HFFc6 (cell line): ENCODE results near the gene MARVELD3. TPM values are rescaled to one million over a fixed set of nuclear protein-coding genes. Genes with fewer than 3 reads are reported as not detected.
"Not testable (repeated sequence)": the region's sequence is repeated elsewhere in the genome, so short reads cannot be mapped to it uniquely, and the experiment has no call there.

Experiments used
- DNase-seq: peaks from one replicate; pipeline ENCODE4 v3.0.0-alpha.2; 2018
- H3K27ac Mint-ChIP-seq: 2 replicates; pipeline ENCODE4 v1.8.0; 2020; ENCODE audit warnings: mild to moderate bottlenecking, mixed read lengths
- H3K27me3 Mint-ChIP-seq: 2 replicates; pipeline ENCODE4 v1.8.0; 2021; ENCODE audit warnings: mild to moderate bottlenecking, moderate library complexity, mixed read lengths; ENCODE audit not compliant: insufficient read depth
- H3K36me3 Mint-ChIP-seq: 2 replicates; pipeline ENCODE4 v1.8.0; 2021; ENCODE audit warnings: low read depth, mixed read lengths
- H3K4me1 Mint-ChIP-seq: 2 replicates; pipeline ENCODE4 v1.8.0; 2020; ENCODE audit warnings: low read depth, mixed read lengths
- H3K4me3 Mint-ChIP-seq: 2 replicates; pipeline ENCODE4 v1.8.0; 2020; ENCODE audit warnings: mild to moderate bottlenecking, moderate library complexity, mixed read lengths
- H3K9me3 Mint-ChIP-seq: 2 replicates; pipeline ENCODE4 v1.8.0; 2020; ENCODE audit warnings: mild to moderate bottlenecking, mixed read lengths
- CTCF ChIP-seq: fragments of 200-600 bp; sonication (generic); IDR thresholded peaks from 2 replicates; pipeline ENCODE4 v1.5.0; 2021; ENCODE audit warnings: antibody characterized with exemption, mild to moderate bottlenecking
- total RNA-seq, 6 experiments: library from RNA; stranded (reverse); fragmentation: NEBNext Ultra II Directional; extraction: Animal tissue kit (Norgen Biotek cat#: 25700); gene quantifications; 2 replicates in 1 of 6; 3 replicates in 5 of 6; pipeline ENCODE4 v1.2.3, GENCODE V29; 2021

The MARVELD3 gene
- total RNA-seq, 6 experiments from 2014 or later = not detected

DNA sequence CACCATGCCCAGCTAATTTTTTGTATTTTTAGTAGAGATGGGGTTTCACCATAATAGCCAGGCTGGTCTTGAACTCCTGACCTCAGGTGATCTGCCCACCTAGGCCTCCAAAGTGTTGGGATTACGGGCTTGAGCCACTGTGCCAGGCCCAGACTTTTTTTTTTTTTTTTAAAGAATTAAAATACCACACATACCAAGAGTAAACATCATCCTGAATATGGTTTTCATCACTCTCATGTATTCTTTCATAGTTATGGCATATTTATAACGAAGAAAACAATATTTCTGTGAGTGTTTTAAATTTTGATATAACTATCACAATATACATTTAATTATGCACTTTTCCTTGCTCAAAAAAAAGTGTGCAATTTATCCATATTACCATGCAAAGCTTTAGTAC, 48.2 kb downstream of the MARVELD3 start:
- Mint-ChIP-seq H3K27me3 (no peaks in the 10 kb centered on the region), H3K36me3 (peaks cover 21% of the 10 kb centered on the region; the same call in 1 of the 2 replicates), H3K9me3 (no peaks in the 10 kb centered on the region), H3K4me3 (no peak overlapping the region), H3K27ac (no peak overlapping the region), H3K4me1 (no peaks in the 10 kb centered on the region)
- TF ChIP-seq CTCF = no peak
- no peak for DNase-seq

GRCh38 chr16:71675380-71675779, 49.4 kb downstream of the MARVELD3 start:
- no peak overlapping the region for H3K4me3 Mint-ChIP-seq
- no peaks in the 10 kb centered on the region for H3K9me3 Mint-ChIP-seq
- no peaks in the 10 kb centered on the region for H3K4me1 Mint-ChIP-seq
- no peaks in the 10 kb centered on the region for H3K27me3 Mint-ChIP-seq
- DNase-seq = no peak
- peaks cover 33% of the 10 kb centered on the region; the same call in 1 of the 2 replicates for H3K36me3 Mint-ChIP-seq
- no peak overlapping the region for H3K27ac Mint-ChIP-seq
- no peak for TF ChIP-seq CTCF

DNA sequence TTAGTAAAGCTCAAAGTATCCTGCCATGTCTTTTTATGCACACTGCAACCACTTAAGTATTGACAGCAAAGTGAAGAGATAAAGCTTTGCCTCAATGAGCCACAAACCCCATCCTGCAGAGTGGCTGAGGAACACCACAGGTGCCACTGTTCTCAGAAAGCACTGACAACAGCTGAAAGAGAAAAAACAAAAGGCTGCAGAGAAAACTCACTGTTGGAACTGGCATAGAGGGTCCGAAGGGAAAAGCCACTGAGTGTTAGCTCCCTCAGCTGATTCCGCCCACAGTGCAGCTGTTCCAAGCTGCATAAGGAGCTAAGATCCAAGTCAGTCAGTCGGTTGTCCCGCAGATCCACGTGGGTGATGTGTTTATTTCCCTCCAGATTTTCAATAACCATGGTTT, 50.3 kb downstream of the MARVELD3 start:
- no peaks in the 10 kb centered on the region for H3K4me1 Mint-ChIP-seq

DNA sequence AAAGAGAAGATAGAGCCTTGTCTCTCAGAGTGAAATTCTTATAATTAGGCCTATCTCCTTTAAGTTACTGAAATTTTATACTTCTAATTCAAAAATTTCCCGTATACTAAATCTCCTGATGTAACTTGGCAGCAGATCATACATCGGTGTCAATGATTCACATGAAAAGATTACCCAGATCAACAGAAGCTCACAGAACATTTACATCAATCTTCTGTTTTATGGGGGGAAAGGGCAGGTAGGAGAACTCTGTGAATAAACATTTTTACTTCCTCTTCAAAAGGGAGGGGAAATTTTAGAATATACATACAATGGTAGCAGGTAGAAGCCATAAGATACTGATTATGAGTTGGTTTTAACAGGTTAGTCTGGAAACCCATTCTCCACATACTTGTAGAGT, 55.4 kb downstream of the MARVELD3 start:
- H3K9me3 Mint-ChIP-seq = no peaks in the 10 kb centered on the region

More for the DNA sequence above, 50.3 kb downstream of the MARVELD3 start:
- DNase-seq = no peak
- no peak for TF ChIP-seq CTCF
- H3K36me3 Mint-ChIP-seq = peaks cover 35% of the 10 kb centered on the region
- H3K27me3 Mint-ChIP-seq = no peaks in the 10 kb centered on the region
- no peaks in the 10 kb centered on the region for H3K9me3 Mint-ChIP-seq
- H3K4me3 Mint-ChIP-seq = no peak overlapping the region
- H3K27ac Mint-ChIP-seq = no peak overlapping the region

GRCh38 chr16:71684280-71684679, 58.3 kb downstream of the MARVELD3 start:
- not testable (repeated sequence) for H3K9me3 Mint-ChIP-seq, H3K27me3 Mint-ChIP-seq, DNase-seq, H3K27ac Mint-ChIP-seq, H3K4me3 Mint-ChIP-seq, H3K4me1 Mint-ChIP-seq
- H3K36me3 Mint-ChIP-seq = peaks cover 41% of the 10 kb centered on the region

More for the DNA sequence above, 55.4 kb downstream of the MARVELD3 start:
- no peak for DNase-seq
- H3K36me3 Mint-ChIP-seq = peaks cover 40% of the 10 kb centered on the region
- H3K27ac Mint-ChIP-seq = no peak overlapping the region
- no peaks in the 10 kb centered on the region for H3K27me3 Mint-ChIP-seq
- H3K4me3 Mint-ChIP-seq = no peak overlapping the region
- H3K4me1 Mint-ChIP-seq = no peaks in the 10 kb centered on the region
- TF ChIP-seq CTCF = no peak

Other genes with a start within 250 kb of the MARVELD3 start
- not detected for gene TLE7, start 184.1 kb upstream of the MARVELD3 start, total RNA-seq
- gene ZNF23, start 163.9 kb upstream of the MARVELD3 start, total RNA-seq = 10 to 100 TPM; 12.8 to 16.3 (median 14.5) TPM
- gene ZNF19, start 136.9 kb upstream of the MARVELD3 start, total RNA-seq = 1 to 10 TPM; 1.1 to 2.0 (median 1.6) TPM
- not detected for gene CHST4, start 99.8 kb upstream of the MARVELD3 start, total RNA-seq
- not detected for gene TAT, start 49.1 kb upstream of the MARVELD3 start, total RNA-seq
- gene PHLPP2, start 98.5 kb downstream of the MARVELD3 start, total RNA-seq = 10 to 100 TPM; 11.5 to 14.4 (median 12.9) TPM
- gene AP1G1, start 182.7 kb downstream of the MARVELD3 start, total RNA-seq = 100 to 1,000 TPM in 5 of 6 experiments, 10 to 100 TPM in 1; 87.5 to 115 (median 106) TPM
- gene ATXN1L, start 219.8 kb downstream of the MARVELD3 start, total RNA-seq = 10 to 100 TPM; 14.9 to 19.0 (median 17.2) TPM